HL-60 (cell line): Measurements from ENCODE around the gene DECR2.

Experiments used
- DNase-seq, 2 experiments: peaks; one replicate each; pipeline ENCODE4 v3.0.0-alpha.2; 2010 to 2020; ENCODE audit warnings: low read depth in 1 of 2, low spot score in 1 of 2
- H3K27ac ChIP-seq: fragments of 250-450 bp; sonication (Bioruptor Pico); replicated peaks from 2 replicates; pipeline ENCODE4 v1.5.1; 2020; ENCODE audit warnings: mild to moderate bottlenecking, moderate library complexity
- H3K27me3 ChIP-seq: fragments of 250-450 bp; sonication (Bioruptor Pico); 2 replicates; pipeline ENCODE4 v1.5.1; 2021; ENCODE audit warnings: mild to moderate bottlenecking, moderate library complexity; ENCODE audit not compliant: insufficient read depth, poor library complexity, severe bottlenecking
- H3K4me3 ChIP-seq: replicated peaks from 2 replicates; pipeline ENCODE4 v1.5.1; 2011; ENCODE audit warnings: mild to moderate bottlenecking, control low read depth, low read length; ENCODE audit not compliant: insufficient read depth
- CTCF ChIP-seq: IDR thresholded peaks from one replicate; pipeline ENCODE4 v1.5.1; 2011; ENCODE audit warnings: low read length, control low read depth, inconsistent platforms; ENCODE audit not compliant: insufficient read depth
- GABPA ChIP-seq: IDR thresholded peaks from 2 replicates; pipeline ENCODE4 v1.6.1; 2012; ENCODE audit warnings: low read depth
- POLR2AphosphoS5 ChIP-seq: IDR thresholded peaks from 2 replicates; pipeline ENCODE4 v1.6.1; 2012; ENCODE audit warnings: low read depth
- SPI1 ChIP-seq: IDR thresholded peaks from 2 replicates; pipeline ENCODE4 v1.6.1; 2012; ENCODE audit warnings: low read depth, mild to moderate bottlenecking, borderline replicate concordance
- TF ChIP-seq, protein P1 (sequence below): IDR thresholded peaks from 2 replicates; pipeline ENCODE4 v1.6.1; 2012; ENCODE audit warnings: low read depth; ENCODE audit not compliant: insufficient replicate concordance

Gene DECR2

GRCh38 chr16:440627-441026, 38.9 kb downstream of the DECR2 start:
- Histone ChIP-seq H3K27ac (no peak overlapping the region), H3K27me3 (no peaks in the 10 kb centered on the region), H3K4me3 (no peak overlapping the region)
- DNase-seq = no peak
- TF ChIP-seq, protein P1, sequence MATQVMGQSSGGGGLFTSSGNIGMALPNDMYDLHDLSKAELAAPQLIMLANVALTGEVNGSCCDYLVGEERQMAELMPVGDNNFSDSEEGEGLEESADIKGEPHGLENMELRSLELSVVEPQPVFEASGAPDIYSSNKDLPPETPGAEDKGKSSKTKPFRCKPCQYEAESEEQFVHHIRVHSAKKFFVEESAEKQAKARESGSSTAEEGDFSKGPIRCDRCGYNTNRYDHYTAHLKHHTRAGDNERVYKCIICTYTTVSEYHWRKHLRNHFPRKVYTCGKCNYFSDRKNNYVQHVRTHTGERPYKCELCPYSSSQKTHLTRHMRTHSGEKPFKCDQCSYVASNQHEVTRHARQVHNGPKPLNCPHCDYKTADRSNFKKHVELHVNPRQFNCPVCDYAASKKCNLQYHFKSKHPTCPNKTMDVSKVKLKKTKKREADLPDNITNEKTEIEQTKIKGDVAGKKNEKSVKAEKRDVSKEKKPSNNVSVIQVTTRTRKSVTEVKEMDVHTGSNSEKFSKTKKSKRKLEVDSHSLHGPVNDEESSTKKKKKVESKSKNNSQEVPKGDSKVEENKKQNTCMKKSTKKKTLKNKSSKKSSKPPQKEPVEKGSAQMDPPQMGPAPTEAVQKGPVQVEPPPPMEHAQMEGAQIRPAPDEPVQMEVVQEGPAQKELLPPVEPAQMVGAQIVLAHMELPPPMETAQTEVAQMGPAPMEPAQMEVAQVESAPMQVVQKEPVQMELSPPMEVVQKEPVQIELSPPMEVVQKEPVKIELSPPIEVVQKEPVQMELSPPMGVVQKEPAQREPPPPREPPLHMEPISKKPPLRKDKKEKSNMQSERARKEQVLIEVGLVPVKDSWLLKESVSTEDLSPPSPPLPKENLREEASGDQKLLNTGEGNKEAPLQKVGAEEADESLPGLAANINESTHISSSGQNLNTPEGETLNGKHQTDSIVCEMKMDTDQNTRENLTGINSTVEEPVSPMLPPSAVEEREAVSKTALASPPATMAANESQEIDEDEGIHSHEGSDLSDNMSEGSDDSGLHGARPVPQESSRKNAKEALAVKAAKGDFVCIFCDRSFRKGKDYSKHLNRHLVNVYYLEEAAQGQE = no peak
- TF ChIP-seq GABPA = no peak
- no peak for TF ChIP-seq POLR2AphosphoS5
- TF ChIP-seq CTCF = no peak
- no peak for TF ChIP-seq SPI1

- Histone ChIP-seq H3K4me3 (no peak overlapping the region), H3K27me3 (no peaks in the 10 kb centered on the region), H3K27ac (no peak overlapping the region)
- TF ChIP-seq POLR2AphosphoS5 = no peak
- no peak for TF ChIP-seq GABPA
- no peak for TF ChIP-seq SPI1
- TF ChIP-seq CTCF = no peak
- TF ChIP-seq, protein P1 = no peak
- no peak for DNase-seq
Measured at GRCh38 chr16:441447-441846, 39.8 kb downstream of the DECR2 start.

DNA sequence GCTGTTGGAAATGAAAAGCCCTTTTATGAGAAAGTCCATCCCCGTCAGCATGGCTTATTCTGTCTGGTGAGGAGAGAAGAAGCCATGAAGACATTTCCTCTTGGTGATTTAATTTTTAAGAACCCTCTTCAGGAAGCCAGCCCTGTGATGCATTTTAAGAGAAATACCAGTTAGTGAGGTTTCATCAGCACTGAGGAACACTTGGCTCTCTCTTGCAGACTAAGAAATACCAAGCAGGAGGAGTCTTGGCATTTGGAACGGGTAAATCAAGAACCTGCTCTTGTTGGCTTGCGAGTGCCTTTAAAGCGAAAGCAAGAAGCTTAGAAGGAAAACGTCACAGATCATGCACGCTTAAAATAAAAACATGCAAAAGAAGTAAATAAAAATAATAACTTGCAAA, 41.3 kb downstream of the DECR2 start:
- no peak overlapping the region for H3K4me3 ChIP-seq
- H3K27ac ChIP-seq = no peak overlapping the region
- no peak for DNase-seq
- TF ChIP-seq, protein P1 = no peak
- TF ChIP-seq POLR2AphosphoS5 = no peak
- TF ChIP-seq GABPA = no peak
- no peaks in the 10 kb centered on the region for H3K27me3 ChIP-seq

DNA sequence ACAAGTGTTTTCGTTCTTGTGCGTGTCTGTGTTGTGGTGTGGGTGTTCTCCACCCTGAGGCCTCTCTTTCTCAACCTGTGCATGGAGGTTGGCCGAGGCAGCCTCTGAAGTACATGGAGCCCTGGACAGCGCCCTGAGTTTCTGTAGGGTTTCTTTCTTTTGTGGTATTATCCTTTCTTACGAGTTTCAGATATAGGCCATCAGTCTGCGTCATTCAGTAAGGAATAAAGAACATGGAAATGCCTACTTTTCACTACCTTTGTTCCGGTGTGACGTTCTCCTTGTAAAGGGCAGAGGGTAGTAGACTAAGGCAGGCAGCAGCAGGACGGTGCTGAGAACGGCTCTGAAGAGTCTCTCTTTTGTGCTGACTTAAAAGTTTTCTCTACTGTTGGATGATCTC, 42.3 kb downstream of the DECR2 start:
- H3K4me3 ChIP-seq = no peak overlapping the region
- no peak overlapping the region for H3K27ac ChIP-seq
- H3K27me3 ChIP-seq = no peaks in the 10 kb centered on the region
- no peak for DNase-seq
- TF ChIP-seq SPI1 (no peak), GABPA (no peak), CTCF (no peak), POLR2AphosphoS5 (no peak)
